HCT116 (cell line): Measurements from ENCODE around the gene CTSE. TPM values are rescaled to one million over a fixed set of nuclear protein-coding genes. Genes with fewer than 3 reads are reported as not detected.

Experiments
- ATAC-seq: fragments of 200-7000 bp; cut with Tn5 transposase; 2 replicates; pipeline ENCODE4 v1.9.1; 2020; ENCODE audit warnings: mild to moderate bottlenecking, moderate library complexity
- BruUV-seq: library from RNA; stranded (reverse); fragments of 400-500 nt; replicated peaks from 2 replicates; lab custom pipeline; 2021; lab: Mats Ljungman, UMichigan
- CTCF ChIA-PET: fragments of 300-600 bp; sonication (Branson Sonifier 250); formaldehyde crosslinking; loops from one replicate; lab custom pipeline; 2021; ENCODE audit warnings: antibody characterized with exemption; lab: Charles Lee
- POLR2A ChIA-PET: fragments of 300-600, 350-600 bp; sonication (Branson Sonifier 250); formaldehyde crosslinking; loops from one replicate; lab custom pipeline; 2021; ENCODE audit warnings: antibody characterized with exemption; lab: Charles Lee
- RAD21 ChIA-PET, 2 experiments: fragments of 300-600 bp; sonication (Branson Sonifier 250); formaldehyde crosslinking; loops; one replicate each; lab custom pipeline; 2023; ENCODE audit warnings: low total read pairs in 2 of 2; ENCODE audit not compliant: uncharacterized antibody in 2 of 2, unreplicated experiment in 2 of 2, low non-redundant PET in 1 of 2; lab: Charles Lee
- DNase-seq: peaks from one replicate; pipeline ENCODE4 v3.0.0-alpha.2; 2010; ENCODE audit warnings: low read depth, low spot score
- H2AFZ ChIP-seq: fragments of 200-600 bp; shearing (Covaris generic), sonication (generic); 2 replicates; pipeline ENCODE4 v1.6.1; 2017; ENCODE audit warnings: low read depth, mixed run types, mixed read lengths, antibody characterized with exemption, low read length; ENCODE audit not compliant: poor library complexity, severe bottlenecking
- H3K27ac ChIP-seq: 2 replicates; pipeline ENCODE4 v1.5.1; 2012; ENCODE audit warnings: low read depth, low read length
- H3K27me3 ChIP-seq: fragments of 200-600 bp; sonication (generic); 2 replicates; pipeline ENCODE4 v1.6.1; 2016; ENCODE audit warnings: mixed run types, low read length, mixed read lengths; ENCODE audit not compliant: insufficient read depth
- H3K36me3 ChIP-seq, 2 experiments: fragments of 200-500 bp in 1 of 2; fragments of 200-600 bp in 1 of 2; sonication (Bioruptor generic) in 1 of 2; sonication (generic) in 1 of 2; 2 replicates each; pipeline versions ENCODE4 v1.5.1 to v1.6.1; 2014 to 2016; ENCODE audit warnings: low read length in 2 of 2, inconsistent platforms in 1 of 2, mixed read lengths in 1 of 2, mixed run types in 1 of 2; ENCODE audit not compliant: insufficient read depth in 2 of 2, control insufficient read depth in 1 of 2
- H3K4me1 ChIP-seq, 2 experiments: fragments of 200-600 bp in 1 of 2; sonication (generic) in 1 of 2; 2 replicates each; pipeline versions ENCODE4 v1.5.1 to v1.6.1; 2012 to 2017; ENCODE audit warnings: low read length in 2 of 2, inconsistent platforms in 1 of 2, mild to moderate bottlenecking in 1 of 2, mixed read lengths in 1 of 2, mixed run types in 1 of 2, moderate library complexity in 1 of 2; ENCODE audit not compliant: insufficient read depth in 2 of 2, control insufficient read depth in 1 of 2
- H3K4me2 ChIP-seq: fragments of 200-600 bp; sonication (generic); 2 replicates; pipeline ENCODE4 v1.6.1; 2017; ENCODE audit warnings: mixed run types, low read length, mixed read lengths
- H3K4me3 ChIP-seq, 2 experiments: fragments of 200-600 bp in 1 of 2; sonication (generic) in 1 of 2; replicated peaks in 1 of 2; 2 replicates each; pipeline ENCODE4 v1.5.1; 2011 to 2016; ENCODE audit warnings: low read length in 2 of 2, control low read depth in 1 of 2, low read depth in 1 of 2, mild to moderate bottlenecking in 1 of 2, mixed read lengths in 1 of 2, mixed run types in 1 of 2
- H3K79me2 ChIP-seq: fragments of 200-600 bp; sonication (generic); 2 replicates; pipeline ENCODE4 v1.6.1; 2017; ENCODE audit warnings: mild to moderate bottlenecking, mixed run types, low read length, moderate library complexity, mixed read lengths; ENCODE audit not compliant: insufficient read depth
- H3K9ac ChIP-seq: fragments of 200-600 bp; sonication (generic); 2 replicates; pipeline ENCODE4 v1.6.1; 2016; ENCODE audit warnings: low read length, mixed read lengths
- H3K9me2 ChIP-seq: fragments of 200-600 bp; sonication (generic), shearing (Covaris generic); 2 replicates; pipeline ENCODE4 v1.6.1; 2017; ENCODE audit warnings: mixed run types, mild to moderate bottlenecking, moderate library complexity; ENCODE audit not compliant: insufficient read depth
- H3K9me3 ChIP-seq, 2 experiments: fragments of 200-500 bp in 1 of 2; fragments of 200-600 bp in 1 of 2; sonication (Bioruptor generic) in 1 of 2; sonication (generic) in 1 of 2; 2 replicates each; pipeline ENCODE4 v1.6.1; 2014 to 2017; ENCODE audit warnings: low read length in 2 of 2, mixed read lengths in 2 of 2, inconsistent platforms in 1 of 2, low read depth in 1 of 2, mild to moderate bottlenecking in 1 of 2, mixed run types in 1 of 2, moderate library complexity in 1 of 2; ENCODE audit not compliant: control insufficient read depth in 1 of 2, insufficient read depth in 1 of 2
- H4K20me1 ChIP-seq: fragments of 200-600 bp; sonication (generic), shearing (Covaris generic); 2 replicates; pipeline ENCODE4 v1.6.1; 2017; ENCODE audit warnings: mixed run types, mild to moderate bottlenecking, moderate library complexity; ENCODE audit not compliant: insufficient read depth
- CEBPB ChIP-seq: IDR thresholded peaks from 2 replicates; pipeline ENCODE4 v1.6.1; 2012; ENCODE audit warnings: low read depth
- EGR1 ChIP-seq: IDR thresholded peaks from 2 replicates; pipeline ENCODE4 v1.6.1; 2012; ENCODE audit warnings: low read depth
- FOSL1 ChIP-seq: IDR thresholded peaks from 2 replicates; pipeline ENCODE4 v1.6.1; 2012; ENCODE audit warnings: low read depth
- POLR2A ChIP-seq: IDR thresholded peaks from 2 replicates; pipeline ENCODE4 v1.7.0; 2011; ENCODE audit warnings: borderline replicate concordance; ENCODE audit not compliant: insufficient read depth, insufficient read length; ENCODE audit errors: extremely low read depth
- YY1 ChIP-seq: IDR thresholded peaks from 2 replicates; pipeline ENCODE4 v1.6.1; 2011; ENCODE audit warnings: low read length, low read depth, moderate library complexity, mild to moderate bottlenecking; ENCODE audit not compliant: insufficient replicate concordance; ENCODE audit errors: extremely low read depth
- ZNF274 ChIP-seq: fragments of 200-500 bp; sonication (Bioruptor generic); IDR thresholded peaks from 2 replicates; pipeline ENCODE4 v1.6.1; 2014; ENCODE audit warnings: mild to moderate bottlenecking, low read depth, low read length, inconsistent platforms
- intact Hi-C: fragments of 100-400 bp; cut with micrococcal nuclease; formaldehyde crosslinking; loops from 2 replicates; pipeline ENCODE4 v1.10.0; 2022
- total RNA-seq: library from RNA; stranded (reverse); gene quantifications from one replicate; pipeline ENCODE4 v1.2.1, GENCODE V29; 2021; ENCODE audit not compliant: unreplicated experiment
- TF ChIP-seq, protein P1 (sequence below), 3 experiments: fragments of 200-600 bp in 1 of 3; sonication (generic) in 1 of 3; IDR thresholded peaks in 2 of 3; conservative IDR thresholded peaks in 1 of 3; 2 replicates each; pipeline ENCODE4 v1.5.1; 2012 to 2017; ENCODE audit warnings: low read depth in 2 of 3, low read length in 2 of 3, antibody characterized with exemption in 1 of 3, borderline replicate concordance in 1 of 3, control low read depth in 1 of 3, mild to moderate bottlenecking in 1 of 3, mixed read lengths in 1 of 3, mixed run types in 1 of 3, moderate library complexity in 1 of 3; ENCODE audit not compliant: insufficient read depth in 1 of 3
- TF ChIP-seq, protein P2 (sequence below): IDR thresholded peaks from 2 replicates; pipeline ENCODE4 v1.6.1; 2011; ENCODE audit warnings: mild to moderate bottlenecking, low read length, moderate library complexity; ENCODE audit not compliant: insufficient replicate concordance; ENCODE audit errors: extremely low read depth
- TF ChIP-seq, protein P3 (sequence below): IDR thresholded peaks from 2 replicates; pipeline ENCODE4 v1.6.1; 2012

The CTSE gene
- total RNA-seq, 1 experiment from 2014 or later = 0.12 TPM

DNA sequence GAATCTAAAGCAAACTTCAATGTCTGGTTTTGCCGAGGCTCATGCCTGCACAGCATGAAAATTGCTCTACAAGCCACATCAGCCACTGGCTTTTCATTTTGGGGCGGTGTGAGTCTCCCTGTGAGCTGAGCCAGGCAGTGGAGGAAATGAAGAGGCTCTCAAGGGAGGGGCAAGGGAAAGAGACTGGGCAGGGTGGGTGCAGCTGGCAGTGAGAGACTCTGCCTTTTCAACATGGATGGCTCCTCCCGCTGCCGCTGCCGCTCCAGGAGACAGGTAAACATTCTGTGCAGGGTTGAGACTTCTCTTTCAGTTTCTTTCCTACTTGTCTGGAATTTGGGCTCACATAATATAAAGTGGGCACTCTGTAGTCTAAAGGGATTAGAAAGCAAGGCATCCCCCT, 11.3 kb upstream of the CTSE start:
- TF ChIP-seq POLR2A (no peak), FOSL1 (no peak), CEBPB (no peak), ZNF274 (no peak), EGR1 (no peak), YY1 (no peak)
- TF ChIP-seq, protein P1, sequence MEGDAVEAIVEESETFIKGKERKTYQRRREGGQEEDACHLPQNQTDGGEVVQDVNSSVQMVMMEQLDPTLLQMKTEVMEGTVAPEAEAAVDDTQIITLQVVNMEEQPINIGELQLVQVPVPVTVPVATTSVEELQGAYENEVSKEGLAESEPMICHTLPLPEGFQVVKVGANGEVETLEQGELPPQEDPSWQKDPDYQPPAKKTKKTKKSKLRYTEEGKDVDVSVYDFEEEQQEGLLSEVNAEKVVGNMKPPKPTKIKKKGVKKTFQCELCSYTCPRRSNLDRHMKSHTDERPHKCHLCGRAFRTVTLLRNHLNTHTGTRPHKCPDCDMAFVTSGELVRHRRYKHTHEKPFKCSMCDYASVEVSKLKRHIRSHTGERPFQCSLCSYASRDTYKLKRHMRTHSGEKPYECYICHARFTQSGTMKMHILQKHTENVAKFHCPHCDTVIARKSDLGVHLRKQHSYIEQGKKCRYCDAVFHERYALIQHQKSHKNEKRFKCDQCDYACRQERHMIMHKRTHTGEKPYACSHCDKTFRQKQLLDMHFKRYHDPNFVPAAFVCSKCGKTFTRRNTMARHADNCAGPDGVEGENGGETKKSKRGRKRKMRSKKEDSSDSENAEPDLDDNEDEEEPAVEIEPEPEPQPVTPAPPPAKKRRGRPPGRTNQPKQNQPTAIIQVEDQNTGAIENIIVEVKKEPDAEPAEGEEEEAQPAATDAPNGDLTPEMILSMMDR (IDR thresholded peaks at IDR 0.05 in 2 of 3, conservative IDR thresholded peaks at IDR 0.05 in 1 of 3; ENCODE audit: borderline replicate concordance in 1 of 3, insufficient read depth in 1 of 3, low read depth in 2 of 3, low read length in 2 of 3) = no peak
- TF ChIP-seq, protein P2, sequence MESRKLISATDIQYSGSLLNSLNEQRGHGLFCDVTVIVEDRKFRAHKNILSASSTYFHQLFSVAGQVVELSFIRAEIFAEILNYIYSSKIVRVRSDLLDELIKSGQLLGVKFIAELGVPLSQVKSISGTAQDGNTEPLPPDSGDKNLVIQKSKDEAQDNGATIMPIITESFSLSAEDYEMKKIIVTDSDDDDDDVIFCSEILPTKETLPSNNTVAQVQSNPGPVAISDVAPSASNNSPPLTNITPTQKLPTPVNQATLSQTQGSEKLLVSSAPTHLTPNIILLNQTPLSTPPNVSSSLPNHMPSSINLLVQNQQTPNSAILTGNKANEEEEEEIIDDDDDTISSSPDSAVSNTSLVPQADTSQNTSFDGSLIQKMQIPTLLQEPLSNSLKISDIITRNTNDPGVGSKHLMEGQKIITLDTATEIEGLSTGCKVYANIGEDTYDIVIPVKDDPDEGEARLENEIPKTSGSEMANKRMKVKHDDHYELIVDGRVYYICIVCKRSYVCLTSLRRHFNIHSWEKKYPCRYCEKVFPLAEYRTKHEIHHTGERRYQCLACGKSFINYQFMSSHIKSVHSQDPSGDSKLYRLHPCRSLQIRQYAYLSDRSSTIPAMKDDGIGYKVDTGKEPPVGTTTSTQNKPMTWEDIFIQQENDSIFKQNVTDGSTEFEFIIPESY = no peak
- TF ChIP-seq, protein P3, sequence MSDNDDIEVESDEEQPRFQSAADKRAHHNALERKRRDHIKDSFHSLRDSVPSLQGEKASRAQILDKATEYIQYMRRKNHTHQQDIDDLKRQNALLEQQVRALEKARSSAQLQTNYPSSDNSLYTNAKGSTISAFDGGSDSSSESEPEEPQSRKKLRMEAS = no peak
- Histone ChIP-seq H3K36me3 (no peaks in the 10 kb centered on the region), H3K79me2 (no peaks in the 10 kb centered on the region), H3K9me2 (no peaks in the 10 kb centered on the region), H3K27ac (no peak overlapping the region), H4K20me1 (no peaks in the 10 kb centered on the region), H3K4me3 (no peak overlapping the region), H3K4me2 (no peak overlapping the region), H3K9me3 (no peaks in the 10 kb centered on the region), H3K9ac (no peak overlapping the region), H3K27me3 (peaks cover 12% of the 10 kb centered on the region; the same call in 1 of the 2 replicates), H2AFZ (no peak overlapping the region), H3K4me1 (peaks cover 0 to 6% of the 10 kb centered on the region in 2 experiments; a peak in 2 of 4 replicates)
- CTCF ChIA-PET = no interaction called here
- no peak for ATAC-seq
- RAD21 ChIA-PET = no interaction called here
- intact Hi-C loops = loop anchor here (5.0 kb wide), 1 partner anchor 57 kb away; no protein-coding TSS in a partner anchor
- POLR2A ChIA-PET = no interaction called here
- no TSS peak for BruUV-seq
- no peak for DNase-seq
